Measurements from ENCODE around the gene CEP78.

DNA sequence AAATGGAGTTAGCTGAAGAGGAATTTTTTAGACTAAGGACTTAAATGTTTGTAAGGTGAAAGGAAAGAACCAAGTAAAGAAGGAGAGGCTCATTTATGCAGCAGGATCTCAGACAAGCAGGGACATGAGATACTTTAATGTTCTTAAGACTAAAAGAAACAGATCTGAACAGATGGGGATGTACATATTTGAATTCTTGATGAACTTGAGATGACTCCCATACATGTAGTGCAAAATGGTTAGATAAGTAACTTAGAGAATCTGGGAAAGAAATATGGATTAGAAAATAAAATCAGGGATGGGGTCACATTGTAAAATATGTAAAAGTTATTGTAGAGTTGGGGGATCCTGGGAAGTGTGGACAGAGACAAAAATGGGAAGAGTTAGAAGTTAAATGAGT lies 33.9 kb downstream of the CEP78 start:
- no peak for TF ChIP-seq POLR2A (IDR thresholded peaks at IDR 0.05; ENCODE audit: low read depth, low read length)
- TF ChIP-seq TAF1 (IDR thresholded peaks at IDR 0.05; ENCODE audit: borderline replicate concordance, low read depth, low read length), result no peak
- TF ChIP-seq POLR2AphosphoS5 (IDR thresholded peaks at IDR 0.05; ENCODE audit: low read depth, low read length), result no peak
